Measurements from ENCODE around the gene ELOF1.
A peak's percentile ranks its signal among the peaks of the same experiment; 100 is the strongest.

ELOF1 gene

GRCh38 chr19:11539495-11540365 lies 19.3 kb downstream of the ELOF1 start:
- H3K79me2 ChIP-seq (ENCODE audit: insufficient read depth, low read depth) = no peaks in the 10 kb centered on the region
- H3K4me1 ChIP-seq (ENCODE audit: low read depth, poor library complexity, severe bottlenecking) = peaks cover 10% of the 10 kb centered on the region
- H4K20me1 ChIP-seq (ENCODE audit: insufficient read depth) = no peaks in the 10 kb centered on the region
- no peak overlapping the region for H3K4me2 ChIP-seq
- H3K4me3 ChIP-seq (IDR thresholded peaks at IDR 0.05; ENCODE audit: insufficient read depth, low read depth, low read length) = no peak overlapping the region
- no peak overlapping the region for H3K9ac ChIP-seq
- H3K27me3 ChIP-seq (ENCODE audit: insufficient read depth, low read depth) = peaks cover 2% of the 10 kb centered on the region; the same call in 1 of the 2 replicates
- TF ChIP-seq CTCF (conservative IDR thresholded peaks at IDR 0.05; ENCODE audit: low read depth, low read length) = no peak
- no peak overlapping the region for H3K27ac ChIP-seq
- H2AFZ ChIP-seq (ENCODE audit: low read depth) = no peak overlapping the region
- H3K36me3 ChIP-seq (ENCODE audit: insufficient read depth) = no peaks in the 10 kb centered on the region

GRCh38 chr19:11538232-11539036 lies 20.6 kb downstream of the ELOF1 start, which contains the start of gene CNN1:
Gene CNN1 (plus strand): TSS chr19:11538851. CDS start chr19:11538928, 77 bp downstream.
- Histone ChIP-seq H2AFZ (ENCODE audit: low read depth) (no peak within 1 kb of the TSS), H4K20me1 (ENCODE audit: insufficient read depth) (no peaks in the 10 kb centered on the region), H3K4me1 (ENCODE audit: low read depth, poor library complexity, severe bottlenecking) (peaks cover 10% of the 10 kb centered on the region), H3K36me3 (ENCODE audit: insufficient read depth) (no peaks in the 10 kb centered on the region), H3K79me2 (ENCODE audit: insufficient read depth, low read depth) (no peaks in the 10 kb centered on the region), H3K27ac (no peak within 1 kb of the TSS), H3K9ac (no peak within 1 kb of the TSS), H3K27me3 (ENCODE audit: insufficient read depth, low read depth) (peaks cover 2% of the 10 kb centered on the region; the same call in 1 of the 2 replicates), H3K4me2 (no peak within 1 kb of the TSS), H3K4me3 (IDR thresholded peaks at IDR 0.05; ENCODE audit: insufficient read depth, low read depth, low read length) (no peak within 1 kb of the TSS)
- no peak for TF ChIP-seq CTCF (conservative IDR thresholded peaks at IDR 0.05; ENCODE audit: low read depth, low read length)

GRCh38 chr19:11535792-11536595 lies 23.0 kb downstream of the ELOF1 start:
- no peak overlapping the region for H3K27ac ChIP-seq
- H3K9ac ChIP-seq = no peak overlapping the region
- no peaks in the 10 kb centered on the region for H3K36me3 ChIP-seq (ENCODE audit: insufficient read depth)
- peak overlapping the region; percentile 35 for H3K4me2 ChIP-seq
- H2AFZ ChIP-seq (ENCODE audit: low read depth) = peak overlapping the region; percentile 64
- H3K27me3 ChIP-seq (ENCODE audit: insufficient read depth, low read depth) = peaks cover 2% of the 10 kb centered on the region; the same call in 1 of the 2 replicates
- no peaks in the 10 kb centered on the region for H4K20me1 ChIP-seq (ENCODE audit: insufficient read depth)
- peaks cover 10% of the 10 kb centered on the region for H3K4me1 ChIP-seq (ENCODE audit: low read depth, poor library complexity, severe bottlenecking)
- no peak overlapping the region for H3K4me3 ChIP-seq (IDR thresholded peaks at IDR 0.05; ENCODE audit: insufficient read depth, low read depth, low read length)
- peak; percentile 81 for TF ChIP-seq CTCF (conservative IDR thresholded peaks at IDR 0.05; ENCODE audit: low read depth, low read length)
- H3K79me2 ChIP-seq (ENCODE audit: insufficient read depth, low read depth) = no peaks in the 10 kb centered on the region

- H4K20me1 ChIP-seq (ENCODE audit: insufficient read depth) = no peaks in the 10 kb centered on the region
- no peaks in the 10 kb centered on the region for H3K79me2 ChIP-seq (ENCODE audit: insufficient read depth, low read depth)
- peaks cover 2% of the 10 kb centered on the region; the same call in 1 of the 2 replicates for H3K27me3 ChIP-seq (ENCODE audit: insufficient read depth, low read depth)
- no peak overlapping the region; the same call in 1 of the 2 replicates for H2AFZ ChIP-seq (ENCODE audit: low read depth)
- peaks cover 10% of the 10 kb centered on the region for H3K4me1 ChIP-seq (ENCODE audit: low read depth, poor library complexity, severe bottlenecking)
- H3K27ac ChIP-seq = no peak overlapping the region
- H3K9ac ChIP-seq = no peak overlapping the region
- H3K36me3 ChIP-seq (ENCODE audit: insufficient read depth) = no peaks in the 10 kb centered on the region
- H3K4me3 ChIP-seq (IDR thresholded peaks at IDR 0.05; ENCODE audit: insufficient read depth, low read depth, low read length) = no peak overlapping the region
- TF ChIP-seq CTCF (conservative IDR thresholded peaks at IDR 0.05; ENCODE audit: low read depth, low read length) = no peak
- H3K4me2 ChIP-seq = no peak overlapping the region
Observed at GRCh38 chr19:11534948-11535347, 24.1 kb downstream of the ELOF1 start.
